OCI-M2 (cell line): ENCODE data around the gene HAGH.

Experiments used
- DNase-seq: peaks from one replicate; lab custom pipeline; 2025; ENCODE audit not compliant: unreplicated experiment; lab: John Stamatoyannopoulos, UW

The HAGH gene

DNA sequence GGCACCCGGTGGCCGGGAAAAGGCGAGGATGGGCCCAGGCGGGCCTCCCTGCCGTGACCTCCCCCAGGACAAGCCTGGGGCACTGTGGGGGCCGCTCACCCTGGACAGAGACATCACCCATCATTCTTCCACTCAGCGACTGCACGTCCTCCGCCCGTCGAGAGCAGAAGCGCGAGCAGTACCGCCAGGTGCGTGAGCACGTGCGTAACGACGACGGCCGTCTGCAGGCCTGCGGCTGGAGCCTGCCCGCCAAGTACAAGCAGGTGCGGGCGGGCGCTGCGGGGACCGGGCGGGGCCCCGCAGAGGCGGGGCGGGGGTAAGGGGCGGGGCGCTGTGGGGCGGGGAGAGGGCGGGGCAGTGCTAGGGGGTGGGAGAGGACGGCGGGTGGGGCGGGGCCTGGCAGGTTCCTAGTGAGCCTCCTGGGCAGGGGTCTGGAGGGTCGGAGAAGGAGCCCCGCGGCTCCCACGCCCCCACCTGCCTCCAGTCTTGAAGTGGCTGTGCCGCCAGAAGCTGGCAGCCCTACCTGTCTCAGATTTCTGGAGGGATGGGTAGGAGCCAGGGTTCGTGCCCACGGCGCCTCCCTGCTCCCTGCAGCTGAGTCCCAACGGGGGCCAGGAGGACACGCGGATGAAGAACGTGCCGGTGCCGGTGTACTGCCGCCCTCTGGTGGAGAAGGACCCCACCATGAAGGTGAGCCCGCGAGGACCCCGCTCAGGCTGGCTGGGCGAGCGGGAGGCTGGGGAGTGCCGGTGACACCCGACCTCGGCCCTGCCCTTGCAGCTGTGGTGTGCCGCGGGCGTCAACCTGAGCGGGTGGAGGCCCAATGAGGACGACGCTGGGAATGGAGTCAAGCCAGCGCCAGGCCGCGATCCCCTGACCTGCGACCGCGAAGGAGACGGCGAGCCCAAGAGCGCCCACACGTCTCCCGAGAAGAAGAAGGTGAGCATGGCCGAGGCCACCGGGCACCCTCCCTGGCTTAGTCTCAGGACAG, 62.8 kb downstream of the HAGH start:
- DNase-seq, result no peak

DNA sequence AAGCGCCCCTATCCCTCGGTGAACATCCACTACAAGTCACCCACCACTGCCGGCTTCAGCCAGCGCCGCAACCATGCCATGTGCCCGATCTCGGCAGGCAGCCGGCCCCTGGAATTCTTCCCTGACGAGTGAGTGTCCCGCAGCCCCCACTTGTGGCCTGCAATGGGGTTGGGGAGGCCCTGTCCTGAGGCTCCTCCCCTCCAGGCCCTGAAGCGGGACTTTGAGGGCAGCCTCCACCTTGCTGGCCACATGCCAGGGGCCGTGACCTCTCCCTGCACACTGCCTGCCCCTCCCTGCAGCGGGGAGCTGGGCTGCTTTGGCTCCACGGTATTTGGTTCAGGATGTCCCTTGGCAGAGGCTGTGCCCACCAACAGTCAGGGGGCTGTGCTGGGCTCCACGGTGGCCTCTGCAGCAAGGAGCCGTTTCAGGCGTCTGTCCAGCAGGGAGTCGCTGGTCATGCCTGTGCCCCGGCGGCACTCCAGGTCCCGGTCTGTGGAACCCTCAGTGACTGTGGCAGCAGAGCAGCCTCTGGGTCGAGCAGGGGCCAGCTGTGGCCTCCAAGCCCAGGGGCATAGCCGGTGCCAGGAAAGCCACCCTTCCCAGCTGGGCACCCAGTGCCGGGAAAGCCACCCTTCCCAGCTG, 63.6 kb downstream of the HAGH start:
- DNase-seq, result no peak

DNA sequence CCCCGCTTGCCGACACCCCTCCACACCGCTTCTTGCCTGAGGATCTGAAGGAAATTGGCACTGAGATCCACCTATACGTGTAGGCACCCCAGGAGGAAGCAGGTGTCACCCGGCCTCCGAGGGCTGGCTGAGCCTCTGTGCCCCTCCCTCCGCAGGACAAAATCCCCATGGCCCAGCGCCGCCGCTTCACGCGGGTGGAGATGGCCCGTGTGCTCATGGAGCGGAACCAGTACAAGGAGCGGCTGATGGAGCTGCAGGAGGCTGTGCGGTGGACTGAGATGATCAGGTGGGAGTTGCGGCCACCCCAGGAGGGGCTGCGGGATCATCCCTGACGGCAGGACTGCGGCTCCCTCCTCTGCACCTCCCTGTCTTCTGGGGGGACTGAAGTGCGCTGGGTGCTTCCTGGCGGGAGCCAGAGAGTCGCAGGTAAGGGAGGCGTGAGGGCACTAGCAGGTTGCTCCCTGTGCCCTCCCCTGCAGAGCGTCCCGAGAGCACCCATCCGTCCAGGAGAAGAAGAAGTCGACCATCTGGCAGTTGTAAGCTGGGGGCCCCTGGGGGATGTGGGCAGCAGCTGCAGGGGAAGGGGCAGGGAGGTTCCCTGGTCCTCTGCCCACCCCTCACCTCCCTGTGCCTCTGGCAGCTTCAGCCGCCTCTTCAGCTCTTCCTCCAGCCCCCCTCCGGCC, 64.3 kb downstream of the HAGH start:
- DNase-seq, result no peak

DNA sequence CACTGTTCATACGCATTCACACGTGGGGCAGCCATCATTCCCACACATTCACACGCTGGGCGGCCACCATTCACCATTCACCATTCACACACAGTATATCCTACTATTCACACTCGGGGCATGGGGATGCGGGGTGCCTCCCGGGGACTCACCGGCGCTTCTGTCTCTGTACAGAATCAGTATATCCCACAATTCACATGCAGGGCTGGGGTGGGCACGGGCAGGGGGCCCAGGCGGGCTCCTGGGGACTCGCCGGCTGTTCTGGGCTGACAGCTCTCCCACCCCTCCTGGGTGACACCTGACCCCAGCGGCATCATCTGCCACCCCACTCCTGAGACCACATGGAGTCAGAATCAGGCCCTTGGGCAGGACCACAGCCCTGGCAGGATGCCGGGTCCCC, 64.9 kb downstream of the HAGH start:
- DNase-seq, result no peak

DNA sequence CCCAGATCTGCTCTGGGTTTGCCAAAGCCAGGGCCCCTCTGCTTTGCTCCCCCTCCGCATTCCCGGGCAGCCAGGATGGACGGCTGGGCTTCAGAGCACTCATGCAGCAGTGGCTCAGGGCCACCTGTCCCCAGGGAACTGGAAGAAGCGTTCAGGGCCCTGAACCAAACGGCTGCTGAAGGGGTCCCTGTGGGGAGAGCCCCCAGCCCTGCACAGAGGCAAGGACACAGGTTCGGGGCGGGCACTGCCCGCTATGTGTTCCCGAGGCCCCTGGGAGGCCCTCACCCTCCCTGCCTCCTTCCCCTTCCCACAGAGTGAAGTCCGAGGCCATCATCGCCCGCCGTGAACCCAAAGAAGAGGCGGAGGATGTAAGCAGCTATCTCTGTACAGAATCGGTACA, 65.7 kb downstream of the HAGH start:
- no peak for DNase-seq

DNA sequence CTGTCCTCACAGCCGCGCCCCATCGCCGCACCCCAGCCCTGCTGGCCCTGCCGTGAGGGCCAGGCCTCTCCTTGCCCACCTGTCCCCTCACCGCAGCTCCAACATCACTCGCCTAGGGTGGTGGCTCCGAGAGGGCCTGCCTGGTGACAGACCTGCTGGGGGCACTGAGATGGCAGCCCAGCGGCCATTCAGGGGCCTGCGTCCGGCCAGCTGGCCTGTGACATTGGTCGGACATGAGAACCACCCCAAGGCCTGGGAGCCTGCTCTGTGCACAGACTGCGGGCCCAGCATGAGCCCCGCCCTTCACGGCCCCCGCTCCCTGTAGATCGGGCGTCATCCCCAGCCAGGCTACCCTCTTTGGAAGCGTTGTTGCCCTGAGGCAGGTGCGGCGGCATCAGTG, 67.1 kb downstream of the HAGH start:
- no peak for DNase-seq

DNA sequence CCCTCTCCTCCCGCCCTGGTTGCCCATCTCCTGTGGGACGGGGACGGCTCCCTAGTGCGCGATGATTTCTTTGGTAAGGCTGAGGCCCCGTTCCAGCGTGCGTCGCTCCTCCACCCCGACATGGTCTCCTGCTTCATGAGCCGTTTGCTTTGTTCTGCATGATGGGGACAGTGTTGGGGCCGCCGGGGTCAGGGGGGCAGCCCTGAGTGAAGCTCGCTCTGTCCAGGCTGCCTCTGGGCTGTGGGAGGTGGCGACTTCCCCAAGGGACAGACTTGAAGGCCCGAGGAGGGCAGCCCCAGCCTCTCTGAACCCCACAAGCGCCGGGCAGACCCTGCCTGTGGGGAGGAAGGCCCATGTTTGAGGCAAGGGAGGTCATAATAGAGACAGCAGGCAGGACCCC, 67.7 kb downstream of the HAGH start:
- DNase-seq, result no peak

DNA sequence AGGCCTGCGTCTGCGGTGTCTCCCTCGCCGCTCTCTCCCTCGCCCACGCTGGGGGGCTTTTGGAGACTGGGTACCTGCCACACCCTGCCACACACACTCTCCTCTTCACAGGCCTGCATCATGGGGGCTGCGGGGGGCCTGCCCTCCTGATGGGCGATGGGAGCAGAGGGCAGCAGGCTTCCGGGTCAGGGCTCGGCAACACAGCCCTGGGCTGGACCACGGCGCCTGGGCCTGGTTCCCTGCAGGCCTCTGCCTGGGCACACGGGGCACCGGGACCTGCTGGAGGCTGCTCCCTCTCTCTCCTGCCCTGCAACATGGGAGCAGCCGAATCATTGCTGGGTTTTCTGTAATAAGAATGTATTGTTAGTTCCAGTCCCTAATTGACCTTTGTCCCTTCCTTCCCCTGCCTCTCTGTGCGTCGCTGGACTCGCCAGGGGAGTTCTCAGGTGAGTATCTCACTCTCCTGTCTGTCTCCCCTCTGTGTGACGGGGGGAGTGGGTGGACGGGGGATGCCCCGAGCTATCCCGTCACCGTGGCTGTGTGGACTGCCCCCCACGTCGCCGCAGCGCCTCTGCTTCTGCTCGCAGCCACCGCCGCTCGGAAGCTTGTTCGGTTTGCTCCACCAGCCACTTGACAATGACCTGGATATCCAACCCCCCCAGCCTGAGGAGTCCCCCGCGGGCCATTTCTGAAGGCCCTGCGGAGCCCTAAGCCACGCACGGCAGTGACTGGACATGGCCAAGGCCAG, 68.7 kb downstream of the HAGH start:
- DNase-seq, result no peak
